OCI-LY7 (cell line): ENCODE results near the gene OTUD3. TPM values are rescaled to one million over a fixed set of nuclear protein-coding genes. Genes with fewer than 3 reads are reported as not detected.

Experiments
- Bru-seq: library from RNA; stranded (reverse); fragments of 400-500 nt; gene quantifications from one replicate; lab custom pipeline; 2021; lab: Mats Ljungman, UMichigan
- BruChase-seq, 2 experiments: library from RNA; stranded (reverse); fragments of 400-500 nt; gene quantifications; one replicate each; lab custom pipeline; 2021; lab: Mats Ljungman, UMichigan
- BruUV-seq: library from RNA; stranded (reverse); fragments of 400-500 nt; replicated peaks from 2 replicates; lab custom pipeline; 2021; lab: Mats Ljungman, UMichigan
- CTCF ChIA-PET: fragments of 300-600 bp; sonication (Branson Sonifier 250); formaldehyde crosslinking; loops from one replicate; lab custom pipeline; 2022; ENCODE audit warnings: antibody characterized with exemption; ENCODE audit not compliant: unreplicated experiment; lab: Charles Lee
- POLR2A ChIA-PET: fragments of 300-600 bp; sonication (Branson Sonifier 250); formaldehyde crosslinking; loops from one replicate; lab custom pipeline; 2022; ENCODE audit warnings: antibody characterized with exemption; lab: Charles Lee
- DNase-seq: peaks from one replicate; pipeline ENCODE4 v3.0.0-alpha.2; 2015; ENCODE audit warnings: low spot score
- H2AFZ ChIP-seq: fragments of 200-600 bp; sonication (generic), shearing (Covaris generic); 2 replicates; pipeline ENCODE4 v1.6.1; 2014; ENCODE audit warnings: mild to moderate bottlenecking, antibody characterized with exemption, low read length, moderate library complexity
- H3K27ac ChIP-seq: fragments of 200-600 bp; sonication (generic); 2 replicates; pipeline ENCODE4 v1.5.1; 2014; ENCODE audit warnings: mixed run types, low read depth, mild to moderate bottlenecking, moderate library complexity, low read length, inconsistent platforms; ENCODE audit not compliant: poor library complexity, severe bottlenecking
- H3K36me3 ChIP-seq: fragments of 200-600 bp; sonication (generic); 2 replicates; pipeline ENCODE4 v1.6.1; 2014; ENCODE audit warnings: mild to moderate bottlenecking, antibody characterized with exemption, low read length, moderate library complexity, mixed read lengths; ENCODE audit not compliant: insufficient read depth
- H3K4me1 ChIP-seq: fragments of 200-600 bp; sonication (generic); 2 replicates; pipeline ENCODE4 v1.5.1; 2014; ENCODE audit warnings: mild to moderate bottlenecking, low read length; ENCODE audit not compliant: insufficient read depth, poor library complexity, severe bottlenecking
- H3K4me2 ChIP-seq: fragments of 200-600 bp; sonication (generic); 2 replicates; pipeline ENCODE4 v1.6.1; 2014; ENCODE audit warnings: mild to moderate bottlenecking, low read length
- H3K4me3 ChIP-seq: fragments of 200-600 bp; sonication (generic); 2 replicates; pipeline ENCODE4 v1.5.1; 2014; ENCODE audit warnings: mild to moderate bottlenecking, low read depth, low read length; ENCODE audit not compliant: poor library complexity, severe bottlenecking
- H3K79me2 ChIP-seq: fragments of 200-600 bp; sonication (generic); 2 replicates; pipeline ENCODE4 v1.6.1; 2016; ENCODE audit warnings: low read depth, mild to moderate bottlenecking, low read length, moderate library complexity, mixed read lengths; ENCODE audit not compliant: insufficient read depth
- H3K9me2 ChIP-seq: fragments of 200-600 bp; sonication (generic); 2 replicates; pipeline ENCODE4 v1.6.1; 2016; ENCODE audit warnings: mild to moderate bottlenecking, low read length, mixed read lengths; ENCODE audit not compliant: insufficient read depth
- H3K9me3 ChIP-seq: fragments of 200-600 bp; sonication (generic); 2 replicates; pipeline ENCODE4 v1.6.1; 2014; ENCODE audit warnings: mild to moderate bottlenecking, mixed run types, low read length, mixed read lengths
- H4K20me1 ChIP-seq: fragments of 200-600 bp; sonication (generic); 2 replicates; pipeline ENCODE4 v1.6.1; 2014; ENCODE audit warnings: mild to moderate bottlenecking, antibody characterized with exemption, low read length, moderate library complexity, mixed read lengths; ENCODE audit not compliant: insufficient read depth
- CTCF ChIP-seq: fragments of 200-600 bp; sonication (generic); conservative IDR thresholded peaks from 2 replicates; pipeline ENCODE4 v1.5.1; 2014; ENCODE audit warnings: mild to moderate bottlenecking, antibody characterized with exemption, low read length, moderate library complexity, mixed read lengths
- EZH2phosphoT487 ChIP-seq: fragments of 200-600 bp; sonication (generic); IDR thresholded peaks from 2 replicates; pipeline ENCODE4 v1.6.1; 2018; ENCODE audit warnings: low read depth, borderline replicate concordance, mild to moderate bottlenecking, mixed run types, antibody characterized with exemption, low read length, moderate library complexity, mixed read lengths
- intact Hi-C: fragments of 100-400 bp; cut with micrococcal nuclease; formaldehyde crosslinking; loops from one replicate; pipeline ENCODE4 v1.10.0; 2022; ENCODE audit not compliant: unreplicated experiment
- long read RNA-seq: library from polyadenylated mRNA; stranded (forward); transcript quantifications from one replicate; pipeline ENCODE4 v2.0.0, GENCODE V29; 2022
- total RNA-seq, 2 experiments: library from RNA; depleted of rRNA in 1 of 2; stranded (reverse); fragments of >200 nt in 1 of 2; shearing (Covaris generic) in 1 of 2; gene quantifications; 2 replicates each; pipeline ENCODE4 v1.2.3, GENCODE V29; 2014 to 2022

OTUD3 gene, protein sequence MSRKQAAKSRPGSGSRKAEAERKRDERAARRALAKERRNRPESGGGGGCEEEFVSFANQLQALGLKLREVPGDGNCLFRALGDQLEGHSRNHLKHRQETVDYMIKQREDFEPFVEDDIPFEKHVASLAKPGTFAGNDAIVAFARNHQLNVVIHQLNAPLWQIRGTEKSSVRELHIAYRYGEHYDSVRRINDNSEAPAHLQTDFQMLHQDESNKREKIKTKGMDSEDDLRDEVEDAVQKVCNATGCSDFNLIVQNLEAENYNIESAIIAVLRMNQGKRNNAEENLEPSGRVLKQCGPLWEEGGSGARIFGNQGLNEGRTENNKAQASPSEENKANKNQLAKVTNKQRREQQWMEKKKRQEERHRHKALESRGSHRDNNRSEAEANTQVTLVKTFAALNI
- 5.6 and 7.3 TPM in 2 replicates for total RNA-seq (2014; rRNA removed; shearing (Covaris generic))
- 12.2 and 14.7 TPM in 2 replicates for total RNA-seq (2022)
- percentile 75 among the genes with signal in this experiment for Bru-seq, nascent RNA
- BruChase-seq, experiment 1, labeled RNA remaining after a 6-hour chase = percentile 75 among the genes with signal in this experiment
- BruChase-seq, experiment 2, labeled RNA remaining after a 2-hour chase = percentile 80 among the genes with signal in this experiment
- long read RNA-seq, partial matches to known transcripts = 0 of 1 reads
- long read RNA-seq, other reads (novel, unspliced or antisense) = 1 of 1 reads

DNA sequence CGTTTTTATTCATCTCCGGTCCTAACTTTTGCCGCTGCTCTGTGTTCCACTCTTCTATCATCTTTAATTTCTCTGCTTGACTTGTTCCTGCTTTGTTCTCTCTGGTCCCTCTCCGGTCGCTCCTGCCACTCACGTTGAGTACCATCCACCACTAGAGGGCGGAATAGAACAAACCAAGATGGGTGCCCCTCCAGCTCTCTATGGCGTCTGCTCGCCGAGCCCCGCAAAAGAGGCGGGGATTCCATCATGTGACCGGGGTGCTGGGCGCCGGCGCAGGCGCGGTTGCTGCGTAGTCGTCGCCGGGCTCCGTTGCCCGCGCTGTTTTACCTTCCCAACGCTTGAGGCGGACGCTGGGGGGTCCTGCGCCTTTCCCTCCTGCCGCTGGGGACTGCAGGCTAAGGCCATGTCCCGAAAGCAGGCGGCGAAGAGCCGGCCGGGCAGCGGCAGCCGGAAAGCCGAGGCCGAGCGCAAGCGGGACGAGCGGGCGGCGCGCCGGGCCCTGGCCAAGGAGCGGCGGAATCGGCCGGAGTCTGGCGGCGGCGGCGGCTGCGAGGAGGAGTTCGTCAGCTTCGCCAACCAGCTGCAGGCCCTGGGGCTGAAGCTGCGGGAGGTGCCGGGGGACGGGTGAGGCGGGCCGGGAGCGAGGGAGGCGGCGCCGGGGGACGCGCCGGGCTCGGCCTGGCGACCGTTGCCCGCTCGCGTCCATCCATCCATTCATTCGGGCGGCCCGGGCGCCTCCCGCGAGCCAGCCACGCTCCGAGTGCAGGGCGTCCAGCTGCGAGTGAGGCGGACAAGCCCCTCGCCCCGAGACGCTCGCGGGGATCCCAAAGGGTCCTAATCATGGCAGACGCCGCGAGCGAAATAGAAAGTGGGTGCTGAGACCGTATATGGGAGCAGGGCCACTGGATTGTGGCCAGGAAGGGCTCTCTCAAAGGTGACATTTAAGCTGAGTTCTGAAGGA lies at the start of gene OTUD3:
Gene OTUD3 (plus strand): TSS at position 285 of the 961 bp plus-strand sequence. CDS start 119 bp downstream, at position 404.
- intact Hi-C loops = no loop called here
- peak; percentile 99 for DNase-seq
- peak within 1 kb of the TSS; percentile 88 for H3K4me3 ChIP-seq
- BruUV-seq = no TSS peak
- TF ChIP-seq EZH2phosphoT487 (no peak), CTCF (peak; percentile 88)
- CTCF ChIA-PET = interaction anchor here (0.9 to 1.1 kb wide), 2 partner anchors 12 to 92 kb away, joined by 3 to 4 read pairs; no protein-coding TSS in a partner anchor
- no peaks in the 10 kb centered on the region for H3K9me2 ChIP-seq
- peaks cover 13% of the 10 kb centered on the region for H3K36me3 ChIP-seq
- H3K4me1 ChIP-seq = peaks cover 19% of the 10 kb centered on the region
- H3K9me3 ChIP-seq = no peaks in the 10 kb centered on the region
- peak within 1 kb of the TSS; percentile 99 for H2AFZ ChIP-seq
- POLR2A ChIA-PET = interaction anchor here (0.6 to 2.0 kb wide), 3 partner anchors 9 to 702 kb away, joined by 3 to 7 read pairs (median 3); no protein-coding TSS in a partner anchor
- H3K27ac ChIP-seq = peak within 1 kb of the TSS; percentile 66
- H3K79me2 ChIP-seq = peaks cover 40% of the 10 kb centered on the region; the same call in 1 of the 2 replicates
- peak within 1 kb of the TSS; percentile 76 for H3K4me2 ChIP-seq
- 0 out of 2 replicates have a peak, but pooled peaks cover 10% of the 10 kb centered on the region for H4K20me1 ChIP-seq

- intact Hi-C loops = no loop called here
- no peak for TF ChIP-seq CTCF
- no peak for TF ChIP-seq EZH2phosphoT487
- no peaks in the 10 kb centered on the region for H3K9me3 ChIP-seq
- ChIA-PET POLR2A (no interaction called here), CTCF (no interaction called here)
- no peaks in the 10 kb centered on the region for H3K79me2 ChIP-seq
- BruUV-seq = no TSS peak
- no peak for DNase-seq
- no peak overlapping the region for H2AFZ ChIP-seq
- H3K9me2 ChIP-seq = no peaks in the 10 kb centered on the region
- H4K20me1 ChIP-seq = no peaks in the 10 kb centered on the region
- H3K36me3 ChIP-seq = no peaks in the 10 kb centered on the region
- H3K27ac ChIP-seq = no peak overlapping the region
- no peak overlapping the region for H3K4me2 ChIP-seq
- no peak overlapping the region for H3K4me3 ChIP-seq
- no peaks in the 10 kb centered on the region for H3K4me1 ChIP-seq
Observed at GRCh38 chr1:19835578-19835977, 46.6 kb upstream of the OTUD3 start.
